ENCODE results near the gene USP9X.
"Not testable (repeated sequence)": the region's sequence is repeated elsewhere in the genome, so short reads cannot be mapped to it uniquely, and the experiment has no call there.

USP9X gene

GRCh38 chrX:41276661-41277506 lies 191.6 kb downstream of the USP9X start:
- Histone ChIP-seq H3K4me1 (ENCODE audit: low read depth, poor library complexity, severe bottlenecking) (peaks cover 3% of the 10 kb centered on the region), H3K27me3 (ENCODE audit: insufficient read depth, low read depth) (no peaks in the 10 kb centered on the region), H3K4me3 (IDR thresholded peaks at IDR 0.05; ENCODE audit: insufficient read depth, low read depth, low read length) (no peak overlapping the region), H3K27ac (no peak overlapping the region), H4K20me1 (ENCODE audit: insufficient read depth) (no peaks in the 10 kb centered on the region), H3K79me2 (ENCODE audit: insufficient read depth, low read depth) (no peaks in the 10 kb centered on the region), H3K4me2 (peak overlapping the region; percentile 31; the same call in 1 of the 2 replicates), H2AFZ (ENCODE audit: low read depth) (peak overlapping the region; percentile 93; the same call in 1 of the 2 replicates), H3K36me3 (ENCODE audit: insufficient read depth) (no peaks in the 10 kb centered on the region), H3K9ac (peak overlapping the region; percentile 67; the same call in 1 of the 2 replicates)
- no peak for TF ChIP-seq CTCF (conservative IDR thresholded peaks at IDR 0.05; ENCODE audit: low read depth, low read length)

- not testable (repeated sequence) for H3K9ac ChIP-seq; H3K4me3 ChIP-seq (IDR thresholded peaks at IDR 0.05; ENCODE audit: insufficient read depth, low read depth, low read length); H3K36me3 ChIP-seq (ENCODE audit: insufficient read depth); H3K27me3 ChIP-seq (ENCODE audit: insufficient read depth, low read depth); H4K20me1 ChIP-seq (ENCODE audit: insufficient read depth); H3K4me1 ChIP-seq (ENCODE audit: low read depth, poor library complexity, severe bottlenecking); H3K27ac ChIP-seq; H3K4me2 ChIP-seq; H2AFZ ChIP-seq (ENCODE audit: low read depth); H3K79me2 ChIP-seq (ENCODE audit: insufficient read depth, low read depth)
These were observed 197.1 kb downstream of the USP9X start for GRCh38 chrX:41282307-41282706.

- H2AFZ ChIP-seq (ENCODE audit: low read depth); H3K79me2 ChIP-seq (ENCODE audit: insufficient read depth, low read depth): not testable (repeated sequence)
These were observed 200.7 kb downstream of the USP9X start for GRCh38 chrX:41285928-41286327.

More at GRCh38 chrX:41285928-41286327, 200.7 kb downstream of the USP9X start:
- H4K20me1 ChIP-seq (ENCODE audit: insufficient read depth); H3K4me1 ChIP-seq (ENCODE audit: low read depth, poor library complexity, severe bottlenecking); H3K4me3 ChIP-seq (IDR thresholded peaks at IDR 0.05; ENCODE audit: insufficient read depth, low read depth, low read length); H3K36me3 ChIP-seq (ENCODE audit: insufficient read depth); H3K27ac ChIP-seq; H3K4me2 ChIP-seq; H3K9ac ChIP-seq; H3K27me3 ChIP-seq (ENCODE audit: insufficient read depth, low read depth): not testable (repeated sequence)

Data from KMS-11 (cell line).